Measurements from ENCODE around the gene TOM1L2.
A peak's percentile ranks its signal among the peaks of the same experiment; 100 is the strongest.

The TOM1L2 gene

DNA sequence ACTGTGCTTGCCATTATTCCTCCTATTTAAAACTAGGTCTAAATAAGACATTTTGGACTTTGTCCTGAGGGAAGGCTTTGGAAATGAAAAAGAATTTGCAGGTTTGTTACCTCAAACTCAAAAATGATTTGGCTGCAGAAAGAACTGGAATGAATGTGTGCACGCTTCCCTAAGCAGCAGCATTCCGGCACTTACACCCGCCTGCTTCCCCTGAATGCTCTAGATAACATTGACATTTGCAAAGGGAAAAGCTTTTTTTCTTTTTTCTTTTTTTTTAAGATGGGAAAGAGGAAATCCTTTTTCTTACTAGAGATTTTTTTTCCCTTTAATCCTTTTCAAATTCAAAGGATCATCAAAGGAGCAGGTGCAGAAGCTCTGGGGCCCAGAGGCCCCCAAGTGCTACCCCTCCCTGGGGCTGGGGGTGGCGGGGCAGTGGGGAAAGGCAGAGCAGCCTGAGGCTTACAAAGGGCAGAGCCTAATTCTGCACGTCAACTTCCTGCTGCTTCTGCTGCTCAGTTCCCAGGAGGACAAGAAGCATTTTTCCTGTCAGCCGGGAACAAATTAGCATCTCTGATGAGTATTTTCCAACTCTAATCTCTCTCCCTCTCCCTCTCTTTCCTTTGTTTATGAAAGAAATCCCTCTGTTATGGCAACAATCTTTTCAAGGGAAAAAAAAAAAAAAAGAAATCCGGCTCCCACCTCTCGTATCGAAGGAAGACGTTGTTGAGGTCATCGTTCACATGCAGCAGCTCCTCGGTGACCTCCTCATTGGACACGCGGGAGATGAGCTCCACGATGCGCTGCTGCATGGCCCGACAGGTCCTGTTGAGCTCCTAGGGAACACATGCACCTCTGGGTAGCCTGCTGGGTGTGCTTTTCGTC, 103.3 kb downstream of the TOM1L2 start:
- ATAC-seq, result no peak

DNA sequence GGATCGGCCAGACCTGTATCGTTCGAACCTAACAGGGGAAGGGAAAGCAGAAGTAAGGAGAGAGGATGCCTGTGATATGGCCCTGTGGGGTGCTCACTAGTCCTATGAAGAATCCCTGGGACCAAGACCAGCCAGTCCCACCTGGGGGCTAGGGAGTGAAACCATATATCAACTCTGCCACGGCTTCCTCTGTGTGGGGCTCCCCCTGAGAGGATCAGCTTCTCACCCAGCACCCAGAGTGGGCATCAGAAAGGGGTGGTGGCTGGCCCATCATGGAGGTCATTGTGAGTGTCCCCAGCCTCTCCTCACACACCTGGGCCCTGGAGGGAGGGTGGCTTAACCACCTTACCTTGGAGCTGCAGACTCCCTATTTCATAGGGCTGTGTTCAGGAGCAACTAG, 105.3 kb downstream of the TOM1L2 start:
- ATAC-seq, result no peak

DNA sequence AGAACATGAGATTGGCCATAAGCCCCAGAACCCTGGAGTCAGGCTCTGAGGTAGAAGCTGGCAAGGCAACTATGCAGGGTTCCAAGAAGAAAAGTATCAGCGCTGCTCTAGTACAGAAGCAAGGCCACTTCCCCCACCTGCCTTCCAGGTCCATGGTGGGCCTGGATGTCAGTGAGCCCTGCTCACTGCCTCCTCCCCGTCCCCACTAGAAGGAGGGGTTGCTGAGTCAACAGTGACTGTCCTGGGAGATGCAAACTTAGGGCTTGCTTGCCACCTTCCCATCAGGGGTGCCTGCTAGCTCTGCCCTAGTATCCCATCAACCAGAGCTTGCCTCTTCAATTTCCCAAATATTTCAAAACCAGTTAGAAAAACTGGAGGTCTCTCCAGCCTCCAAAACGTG, 105.8 kb downstream of the TOM1L2 start:
- ATAC-seq, result no peak

DNA sequence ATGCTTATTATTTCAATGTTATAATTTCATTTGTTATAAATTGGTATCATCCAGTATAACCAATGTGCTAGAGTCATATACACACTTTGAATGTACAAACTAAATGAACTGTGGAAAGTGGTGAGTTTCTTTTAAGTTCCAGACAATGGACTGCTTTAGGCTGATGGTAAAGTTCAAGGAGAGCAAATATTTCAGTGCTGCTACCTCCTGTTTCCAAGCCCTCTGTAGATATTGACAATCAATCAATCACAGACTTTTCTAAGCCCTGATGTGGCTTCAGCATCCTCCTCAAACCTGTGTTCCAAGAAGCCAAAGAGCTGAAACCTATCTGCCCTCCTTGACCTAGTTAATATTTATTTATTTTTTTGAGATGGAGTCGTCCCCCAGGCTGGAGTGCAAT, 107.2 kb downstream of the TOM1L2 start:
- no peak for ATAC-seq

DNA sequence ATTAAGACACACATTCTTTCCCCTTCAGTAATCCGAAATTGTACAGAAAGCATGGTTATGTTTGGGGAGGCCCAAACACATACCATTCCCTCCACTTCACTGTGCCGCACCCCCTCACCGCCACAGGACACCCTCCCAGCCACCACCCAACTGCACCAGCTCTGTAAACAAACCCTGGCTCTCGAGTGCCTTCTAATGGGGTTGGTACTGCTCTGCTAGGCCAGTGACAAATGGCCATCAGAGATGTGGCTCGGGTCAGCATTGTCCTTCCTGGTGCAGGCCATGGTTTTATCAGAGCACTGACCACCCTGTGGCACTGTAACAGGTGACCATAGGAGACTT, 111.5 kb downstream of the TOM1L2 start:
- ATAC-seq, result no peak

DNA sequence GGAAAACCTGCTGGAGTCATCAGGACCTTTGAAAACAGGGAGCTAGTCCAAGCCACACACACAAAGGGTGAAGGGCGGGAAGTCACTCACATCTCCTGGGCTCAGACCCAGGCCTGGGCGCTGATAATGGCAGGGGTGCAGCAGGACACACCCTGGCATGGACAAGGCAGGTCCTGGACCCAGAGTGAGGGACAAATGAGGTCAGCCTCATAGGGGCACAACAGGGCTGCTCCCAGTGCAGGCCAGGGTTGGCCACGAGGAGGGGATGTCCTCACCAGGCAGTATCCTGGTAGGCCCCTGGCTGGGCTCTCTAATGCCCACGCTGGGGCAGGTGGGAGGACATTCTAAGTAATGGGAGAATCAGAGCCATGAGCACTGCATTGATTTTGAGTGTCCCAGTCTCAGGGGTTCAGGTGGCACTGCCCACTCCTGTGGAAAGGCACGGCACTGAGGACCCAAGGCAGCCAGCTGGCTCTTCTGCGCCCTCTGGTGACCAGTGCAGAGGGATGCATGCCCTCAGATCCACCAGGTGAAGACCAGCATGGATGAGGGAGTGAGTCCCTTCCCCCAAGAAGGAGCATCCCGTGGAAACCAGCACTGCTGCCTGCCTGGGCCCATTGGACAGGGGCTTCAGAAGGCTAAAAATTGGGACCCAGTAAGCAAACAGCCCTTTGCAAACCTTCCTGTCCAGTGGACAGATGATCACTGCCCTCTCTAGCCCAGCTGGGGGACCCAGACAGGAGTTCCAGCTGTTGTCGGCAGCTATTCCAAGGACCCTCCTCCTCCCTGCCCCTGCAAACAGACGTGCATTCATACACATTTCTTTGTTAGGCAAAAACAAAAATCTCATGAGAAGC, 112.1 kb downstream of the TOM1L2 start:
- peak; percentile 89 to 93 for ATAC-seq

DNA sequence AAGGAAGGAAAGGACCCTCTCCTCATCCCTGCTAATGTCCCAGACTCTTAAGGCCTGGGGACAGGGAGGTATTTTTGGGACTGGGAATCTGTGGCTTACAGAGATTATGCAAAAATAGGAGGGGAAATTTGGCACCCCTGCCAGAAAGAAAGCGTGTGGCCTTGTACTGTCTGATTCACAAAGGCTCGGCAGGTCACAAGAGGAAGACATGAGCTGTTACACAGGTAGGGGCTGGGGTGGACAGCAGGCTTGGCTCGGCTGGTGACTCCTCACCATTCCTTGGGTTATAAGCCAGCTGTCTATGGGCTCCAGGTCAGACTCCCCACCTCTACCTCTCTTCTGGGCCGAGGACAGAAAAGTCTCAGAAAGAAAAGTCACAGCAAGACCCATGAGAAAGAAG, 114.7 kb downstream of the TOM1L2 start:
- ATAC-seq, result no peak

DNA sequence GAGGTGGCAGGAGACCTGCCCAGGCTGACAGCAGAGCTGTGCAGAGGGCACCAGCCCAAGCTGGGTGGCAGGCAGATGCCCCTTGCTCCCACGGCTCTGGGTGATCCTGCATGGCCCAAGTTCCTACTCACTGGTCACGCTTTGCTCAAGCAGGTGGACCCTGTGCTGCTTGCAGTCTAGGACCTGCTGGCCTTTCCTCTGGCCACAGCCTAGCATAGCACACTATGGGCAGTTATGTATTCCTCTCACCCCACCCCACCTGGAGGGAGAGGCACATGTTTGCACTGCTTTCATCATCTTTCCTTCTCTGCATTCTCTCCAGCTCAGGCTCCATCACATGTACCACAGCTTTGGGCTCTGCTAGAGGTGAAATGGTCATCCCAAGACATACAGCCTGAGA, 115.8 kb downstream of the TOM1L2 start:
- no peak for ATAC-seq

DNA sequence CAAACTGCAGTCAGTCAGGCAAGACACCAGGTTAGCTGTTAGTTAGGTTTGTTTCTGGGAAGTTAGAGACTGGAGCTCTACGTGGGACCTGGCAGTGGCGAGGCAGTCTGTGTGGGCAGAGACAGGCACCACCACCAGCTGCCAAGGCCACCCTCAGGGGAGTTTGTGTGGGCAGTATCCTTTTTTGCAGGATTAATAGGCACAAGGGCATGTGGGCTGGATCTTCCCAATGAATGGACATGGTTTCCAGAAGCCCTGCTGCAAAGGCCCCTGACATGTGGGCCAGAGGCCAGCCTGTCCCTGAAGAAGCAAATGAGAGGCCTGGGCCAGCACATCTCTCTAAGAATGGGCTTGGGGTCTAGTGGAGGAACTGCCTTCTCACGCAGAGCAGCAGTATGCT, 116.2 kb downstream of the TOM1L2 start:
- ATAC-seq, result no peak

DNA sequence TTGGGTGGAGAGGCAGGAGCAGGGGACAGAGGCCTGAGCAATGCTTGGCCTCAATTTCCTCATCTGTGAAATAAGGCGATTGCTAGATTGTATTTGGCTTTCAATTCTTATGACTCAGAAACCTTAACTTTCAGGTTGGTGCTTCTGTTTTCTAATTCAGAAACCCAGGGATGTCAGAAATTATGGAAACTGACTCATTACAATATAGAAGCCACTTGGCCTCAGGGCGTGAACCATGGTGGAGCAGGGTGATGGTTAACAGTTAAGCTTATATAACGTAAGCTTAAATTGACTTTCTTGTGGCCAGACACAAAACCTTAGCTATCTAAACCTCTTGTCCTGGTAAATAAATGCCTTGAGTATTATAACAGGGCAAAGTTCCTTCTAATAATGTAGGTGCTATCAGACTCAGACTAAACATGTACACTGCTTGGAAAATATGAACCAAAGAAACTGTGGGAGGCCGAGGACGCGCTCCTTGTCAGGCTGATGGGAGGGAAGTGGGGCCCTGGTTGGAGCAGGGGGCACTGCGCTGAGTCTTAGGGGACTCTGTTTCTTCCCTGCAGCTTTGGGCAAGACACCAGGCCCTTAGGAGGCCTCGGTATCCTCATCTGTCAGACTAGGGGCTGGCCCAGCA, 118.3 kb downstream of the TOM1L2 start:
- ATAC-seq, result peak; percentile 78 to 84

DNA sequence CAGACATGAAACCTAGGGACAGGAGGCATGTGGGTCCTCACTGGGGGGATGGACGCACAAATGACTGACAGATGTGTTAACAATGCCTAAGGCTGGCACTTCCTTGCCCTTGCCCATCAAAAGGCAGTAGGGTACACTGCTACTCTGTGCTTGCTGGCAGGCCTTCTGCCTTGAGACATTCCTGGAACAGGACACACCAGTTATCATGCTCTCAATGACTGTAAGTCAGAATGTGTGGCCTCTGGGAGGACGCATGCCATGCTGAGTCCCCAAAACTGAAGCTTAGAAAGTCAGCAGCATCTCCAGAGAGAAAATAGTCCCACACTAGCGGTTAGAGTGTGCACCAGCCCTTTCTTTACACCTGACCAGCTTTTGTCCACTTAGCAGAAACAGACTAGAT, 119.3 kb downstream of the TOM1L2 start:
- ATAC-seq, result no peak

DNA sequence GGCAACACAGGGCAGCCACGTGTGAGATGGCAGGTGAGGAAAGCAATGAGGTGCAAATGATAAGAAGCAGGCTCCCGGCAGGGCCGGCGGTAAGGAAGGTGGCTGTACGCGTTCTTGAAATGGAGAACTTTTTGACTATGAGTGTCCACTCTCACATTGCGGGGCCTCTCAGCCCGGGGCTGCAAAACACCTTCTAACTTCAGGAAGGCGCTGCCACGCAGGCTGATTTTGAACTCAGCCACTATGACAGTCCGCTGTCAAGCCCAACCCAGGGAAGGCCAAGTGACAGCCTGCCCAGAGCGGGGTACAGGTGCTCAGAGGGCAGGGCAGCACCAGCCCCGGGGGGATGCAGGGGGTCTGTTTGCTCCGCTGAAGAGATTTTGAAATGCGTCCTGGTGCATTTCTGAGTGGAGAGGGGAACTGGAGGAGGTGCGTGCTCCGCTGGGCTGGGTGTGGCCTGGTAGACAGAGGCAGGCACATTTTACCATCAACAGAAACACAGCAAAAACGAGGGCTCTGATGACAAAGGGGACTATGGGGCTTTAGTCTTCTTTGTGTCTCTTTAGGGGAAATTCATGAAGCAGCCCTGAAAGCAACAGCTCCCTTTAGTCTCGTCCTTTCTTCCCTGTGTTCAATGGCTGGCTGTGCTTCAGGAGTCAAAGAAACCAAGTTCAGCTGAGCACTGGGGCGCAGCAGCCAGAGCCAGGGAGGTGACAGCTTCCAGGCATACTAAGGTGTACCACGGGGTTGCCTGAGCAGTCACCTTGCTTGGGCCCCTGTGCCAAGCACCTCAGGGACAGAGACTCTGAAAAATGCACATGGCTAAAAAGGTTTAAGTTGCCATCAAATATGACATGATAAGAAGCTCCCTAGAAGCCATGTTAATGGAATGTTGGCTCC, 120.8 kb downstream of the TOM1L2 start:
- ATAC-seq, result no peak

DNA sequence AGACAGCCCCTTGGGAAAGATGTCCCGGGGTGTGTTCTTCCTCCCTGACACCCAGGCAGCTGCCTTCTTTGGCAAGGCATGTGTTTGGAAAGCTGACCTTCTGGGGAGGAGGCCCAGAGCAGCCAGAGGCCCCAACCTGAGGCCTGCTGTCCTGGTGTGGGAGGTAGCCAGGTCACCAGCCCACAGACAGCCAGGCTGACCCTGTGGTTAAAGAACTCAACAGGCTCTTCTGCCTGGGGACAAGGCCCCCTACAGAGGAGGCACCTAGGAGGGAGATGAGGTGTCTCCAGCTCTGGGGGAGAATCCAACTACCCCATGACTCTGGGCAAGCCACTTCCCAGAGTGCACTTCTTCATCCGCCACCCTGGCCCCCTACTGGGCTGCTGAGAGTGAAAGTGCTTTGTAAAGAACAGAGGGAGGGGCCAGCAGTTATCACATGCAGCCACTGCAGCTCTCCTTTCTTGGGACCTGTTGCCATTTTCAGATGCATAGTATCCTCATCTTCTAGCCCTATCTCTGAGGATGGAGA, 122.3 kb downstream of the TOM1L2 start:
- ATAC-seq, result peak; percentile 4 to 16

DNA sequence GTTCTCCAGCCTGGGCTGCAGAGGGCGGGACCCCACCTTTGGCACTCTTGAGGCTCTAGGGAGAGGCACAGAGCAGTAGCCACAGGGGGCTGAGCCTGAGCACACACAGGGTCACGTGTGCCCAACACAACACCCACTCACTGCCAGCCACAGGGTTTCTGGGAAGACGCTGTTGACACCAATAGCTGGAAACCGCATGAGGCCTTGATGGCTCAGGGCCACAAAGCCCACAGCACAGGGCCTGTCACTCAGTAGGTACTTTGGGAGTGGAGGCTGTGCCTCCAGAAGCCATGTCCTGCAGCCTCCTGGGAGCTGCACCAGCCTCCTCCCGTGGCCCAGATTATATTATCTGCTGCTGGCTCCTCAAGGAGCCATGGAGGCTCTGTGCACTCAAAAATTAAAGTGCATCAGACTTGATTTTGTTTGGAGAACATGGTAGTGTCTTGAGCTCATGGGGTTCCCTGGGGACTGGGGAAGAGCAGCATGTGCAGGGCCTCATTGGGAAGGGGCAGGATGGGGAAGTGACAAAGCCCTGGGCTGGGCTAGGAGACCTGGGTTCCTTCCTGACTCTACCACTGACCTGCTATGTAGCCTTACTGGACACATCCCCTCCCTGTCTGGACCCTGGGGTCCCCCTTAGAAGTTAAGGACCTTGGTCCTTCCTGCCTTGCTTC, 122.9 kb downstream of the TOM1L2 start:
- peak; percentile 82 for ATAC-seq

DNA sequence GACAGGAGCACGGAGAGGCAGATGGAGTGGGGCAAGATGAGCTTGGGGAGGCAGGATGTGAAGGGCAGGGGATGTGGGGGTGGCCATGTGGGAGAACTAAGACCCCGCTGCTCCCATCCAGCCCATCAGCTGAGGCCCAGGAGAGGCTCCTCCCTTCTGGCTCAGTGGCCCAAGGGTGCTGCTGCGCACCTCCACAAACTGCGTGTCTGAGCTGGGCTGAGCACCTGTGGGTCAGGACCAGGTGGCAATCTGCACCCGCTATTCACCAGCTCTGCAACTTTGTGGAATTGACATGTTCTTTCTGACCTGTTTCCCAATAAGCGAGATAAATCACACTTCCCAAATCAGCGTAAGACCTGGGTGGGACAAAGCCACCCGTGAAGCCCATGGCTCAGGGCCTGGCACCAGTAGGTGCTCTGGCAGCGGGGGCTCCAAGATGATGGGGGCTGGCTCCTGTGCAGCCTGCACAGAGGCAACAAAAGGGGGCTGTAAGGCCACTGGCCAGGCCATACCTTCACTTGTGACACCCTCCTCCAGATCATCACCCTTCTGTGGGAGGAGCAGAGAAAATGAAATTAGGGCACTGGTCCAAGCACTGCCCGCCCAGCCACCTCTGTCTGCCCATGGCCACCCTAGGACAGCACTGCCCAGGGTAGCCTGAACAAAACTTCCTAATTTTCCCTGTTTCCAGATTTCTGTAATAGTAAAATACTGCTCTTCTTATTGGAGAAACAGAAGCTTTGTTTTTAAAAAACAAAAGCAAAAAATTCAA, 123.7 kb downstream of the TOM1L2 start:
- ATAC-seq, result no peak

DNA sequence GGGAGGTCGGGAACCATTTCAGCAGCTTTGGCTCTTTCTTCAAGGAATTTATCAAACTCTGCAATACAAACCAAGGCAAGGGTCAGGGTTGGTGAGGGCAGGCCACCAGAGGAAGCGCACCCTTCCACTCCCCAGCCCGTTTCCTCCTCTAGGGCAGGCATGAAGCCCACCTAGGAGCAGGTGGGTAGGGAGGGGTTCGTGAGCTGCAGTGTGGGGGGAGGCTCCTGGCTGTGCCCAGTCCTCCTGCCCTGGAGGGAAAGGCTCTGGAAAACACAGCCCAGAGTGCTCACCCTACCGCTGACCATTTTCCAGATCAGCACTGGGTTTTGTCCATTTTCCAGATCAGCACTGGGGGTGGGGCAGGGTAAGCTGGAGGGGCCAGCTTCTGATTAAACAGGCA, 124.5 kb downstream of the TOM1L2 start:
- ATAC-seq, result no peak

DNA sequence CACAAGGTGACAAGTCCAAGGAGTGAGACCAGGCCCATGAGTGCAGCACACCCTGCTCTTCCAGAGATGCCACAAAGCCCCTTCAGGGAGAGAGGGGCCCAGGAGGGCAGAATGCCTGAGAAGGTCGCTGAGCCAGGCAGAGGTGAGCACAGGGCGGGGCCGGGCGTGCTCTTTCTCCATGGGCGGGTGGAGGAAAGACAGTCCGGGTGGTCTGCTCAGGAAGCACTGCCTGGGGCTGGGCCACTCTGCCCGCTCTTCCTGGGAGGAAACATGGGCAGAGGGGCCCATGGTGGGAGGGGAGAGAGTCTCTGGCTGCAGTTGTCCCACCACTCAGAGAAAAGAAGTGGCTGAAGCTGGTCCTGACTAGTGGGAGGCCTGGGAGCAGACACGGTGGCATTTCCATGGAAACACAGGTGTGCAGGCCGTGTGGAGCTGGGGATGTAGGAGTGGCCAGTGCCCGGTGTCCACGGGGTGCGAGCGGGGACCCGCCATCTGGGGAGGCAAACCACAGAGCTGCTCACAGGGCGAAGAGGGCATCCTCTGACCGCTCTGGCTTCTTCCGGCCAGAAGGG, 125.0 kb downstream of the TOM1L2 start:
- ATAC-seq, result no peak

DNA sequence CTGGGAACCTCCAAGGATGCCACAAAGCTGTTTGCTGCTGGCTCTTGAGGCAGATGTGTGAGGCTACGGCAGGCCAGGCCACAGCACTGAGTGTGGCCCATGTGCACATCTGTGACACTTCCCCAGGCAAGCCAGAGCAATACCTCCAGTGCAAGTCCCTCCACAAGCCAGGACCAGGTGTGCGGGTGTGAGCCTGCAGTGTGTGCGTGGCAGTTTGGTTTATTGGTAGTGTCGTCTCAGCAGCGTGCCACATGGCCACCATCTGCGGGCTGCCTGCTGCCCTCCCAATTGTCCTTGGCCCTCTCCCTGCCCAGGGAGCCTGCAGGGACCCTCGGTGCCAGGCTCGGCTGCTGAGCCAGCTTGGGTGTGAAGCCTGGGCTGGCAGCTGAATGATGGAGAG, 125.6 kb downstream of the TOM1L2 start:
- no peak for ATAC-seq

DNA sequence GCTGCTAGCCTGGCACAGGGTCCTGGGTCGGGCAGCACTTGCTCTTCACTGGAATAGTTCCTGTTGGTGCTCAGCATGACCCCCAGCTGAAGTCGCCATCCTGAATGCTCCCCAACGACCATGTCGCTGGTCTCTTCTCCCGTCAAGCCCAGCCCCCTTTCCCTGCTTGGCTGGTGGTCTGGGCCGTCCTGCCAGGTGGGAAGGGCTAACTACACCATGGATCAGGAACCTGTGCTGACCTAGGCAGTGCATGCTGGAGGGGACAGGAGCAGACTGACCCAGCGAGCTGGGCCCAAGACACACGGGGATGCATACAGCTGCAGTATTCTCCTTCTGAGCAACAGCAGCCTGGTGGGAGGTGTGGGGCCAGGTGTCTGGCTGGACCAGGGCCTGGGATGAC, 126.2 kb downstream of the TOM1L2 start:
- ATAC-seq, result no peak

DNA sequence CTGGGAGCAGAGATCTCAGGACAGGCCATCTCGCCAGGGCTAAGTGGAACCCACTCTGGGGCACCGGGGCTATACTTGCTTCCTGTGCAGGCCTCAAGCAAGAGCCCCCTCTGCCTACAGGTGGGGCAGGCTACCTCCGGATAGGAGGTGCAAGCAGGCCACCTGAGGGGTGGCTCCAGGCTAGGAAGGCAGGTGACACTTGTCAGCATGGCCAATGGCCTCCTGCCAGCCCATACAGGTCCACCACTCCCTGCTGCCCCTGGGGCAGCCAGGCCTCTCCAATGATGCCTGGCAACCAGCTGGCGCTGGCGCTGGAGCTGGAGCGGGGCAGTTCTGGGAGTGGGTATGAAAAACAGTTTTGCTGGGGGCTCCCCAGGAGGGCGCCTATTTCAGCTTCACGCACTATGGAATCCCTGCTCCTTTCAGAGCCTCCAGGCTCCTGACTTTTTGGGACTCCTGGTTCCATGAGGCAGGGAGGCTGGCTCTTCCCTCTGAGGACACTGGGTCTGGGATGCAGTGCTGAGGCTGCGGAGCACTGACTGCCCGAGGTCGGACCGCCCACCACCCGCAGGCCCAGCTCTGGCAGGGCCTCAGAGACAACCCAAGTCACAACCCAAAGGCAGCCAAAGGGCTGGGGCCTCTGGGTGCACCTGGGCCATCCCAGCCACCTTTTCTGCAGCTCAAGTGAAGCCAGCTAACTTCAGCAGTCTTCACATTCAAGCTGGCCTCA, 127.0 kb downstream of the TOM1L2 start:
- ATAC-seq, result no peak

Measured in activated CD4-positive, CD25-positive, alpha-beta regulatory T cell treated with anti-CD3 and anti-CD28 coated beads, Interleukin-2, amount 50 U/mL, for 24 hours (primary cell).